ENCODE data around the gene ALDH3B1.

The ALDH3B1 gene

GRCh38 chr11:68031144-68031464 is 21.0 kb downstream of the ALDH3B1 start:
- DNase-seq (ENCODE audit: low read depth), result no peak

- DNase-seq (ENCODE audit: low read depth), result no peak
These were observed 21.9 kb downstream of the ALDH3B1 start for GRCh38 chr11:68032003-68032402.

- DNase-seq (ENCODE audit: low read depth), result no peak
These were observed 23.0 kb downstream of the ALDH3B1 start for GRCh38 chr11:68032997-68033707.

- DNase-seq (ENCODE audit: low read depth), result no peak
These were observed 23.6 kb downstream of the ALDH3B1 start for GRCh38 chr11:68033708-68034045.

GRCh38 chr11:68035266-68035876 is 25.2 kb downstream of the ALDH3B1 start:
- DNase-seq (ENCODE audit: low read depth), result no peak

GRCh38 chr11:68036141-68036716 is 26.1 kb downstream of the ALDH3B1 start:
- no peak for DNase-seq (ENCODE audit: low read depth)

GRCh38 chr11:68036717-68037239 is 26.7 kb downstream of the ALDH3B1 start:
- DNase-seq (ENCODE audit: low read depth), result no peak

GRCh38 chr11:68037411-68038225 is 27.5 kb downstream of the ALDH3B1 start:
- DNase-seq (ENCODE audit: low read depth), result no peak

GRCh38 chr11:68038226-68038717 is 28.1 kb downstream of the ALDH3B1 start:
- DNase-seq (ENCODE audit: low read depth), result no peak

- peak; percentile 46 for DNase-seq (ENCODE audit: low read depth)
These were observed 28.8 kb downstream of the ALDH3B1 start, which contains the start of gene TCIRG1 for GRCh38 chr11:68038718-68039525. TSS of gene TCIRG1 (plus strand) at chr11:68039025. CDS start at chr11:68041272, 2,247 bp downstream.

- no peak for DNase-seq (ENCODE audit: low read depth)
These were observed 29.5 kb downstream of the ALDH3B1 start for GRCh38 chr11:68039526-68040086.

GRCh38 chr11:68040101-68040956 is 30.2 kb downstream of the ALDH3B1 start:
- peak; percentile 25 for DNase-seq (ENCODE audit: low read depth)

- no peak for DNase-seq (ENCODE audit: low read depth)
These were observed 30.9 kb downstream of the ALDH3B1 start for GRCh38 chr11:68040957-68041591.

- DNase-seq (ENCODE audit: low read depth), result no peak
These were observed 31.6 kb downstream of the ALDH3B1 start for GRCh38 chr11:68041617-68042218.

- DNase-seq (ENCODE audit: low read depth), result no peak
These were observed 32.3 kb downstream of the ALDH3B1 start for GRCh38 chr11:68042219-68043028.

GRCh38 chr11:68043029-68043348 is 32.9 kb downstream of the ALDH3B1 start:
- DNase-seq (ENCODE audit: low read depth), result no peak

- DNase-seq (ENCODE audit: low read depth), result no peak
These were observed 33.4 kb downstream of the ALDH3B1 start for GRCh38 chr11:68043349-68044144.
